Measurements from ENCODE around the gene GNAQ. TPM values are rescaled to one million over a fixed set of nuclear protein-coding genes. Genes with fewer than 3 reads are reported as not detected.
A peak's percentile ranks its signal among the peaks of the same experiment; 100 is the strongest.

Gene GNAQ
- polyA plus RNA-seq, 2 of the 4 experiments (the other 2 are of a cell fraction) = 17.9 to 60.0 TPM

DNA sequence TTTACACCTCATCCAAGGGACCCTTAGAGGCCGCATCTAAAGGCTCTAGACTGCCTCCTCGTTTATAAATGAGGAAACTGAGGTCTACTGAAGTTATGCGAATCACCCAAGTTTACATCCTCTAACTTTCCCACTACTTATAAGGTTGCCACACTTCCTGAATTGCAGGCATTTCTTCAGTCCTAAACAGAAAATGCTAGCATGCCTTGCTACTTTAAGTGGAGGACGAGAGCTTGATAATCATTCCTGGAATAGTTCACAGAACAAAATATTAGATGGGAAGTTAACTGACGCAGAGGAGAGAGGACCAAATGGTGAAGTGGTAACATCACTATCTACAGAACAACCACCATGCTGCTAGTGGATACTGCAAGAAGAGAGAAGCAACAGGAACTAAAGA, 85.8 kb downstream of the GNAQ start:
- DNase-seq (ENCODE audit: low read depth in 1 of 2, low spot score in 1 of 2) (no peak), FAIRE-seq (no peak), ATAC-seq (no peak)
- Histone ChIP-seq H3K4me1 (peaks cover 24% of the 10 kb centered on the region; the same call in 2 of the 3 replicates), H3K4me3 (no peak overlapping the region), H3K27ac (no peak overlapping the region), H3K4me2 (no peak overlapping the region), H3K9me3 (no peaks in the 10 kb centered on the region)
- WGBS (ENCODE audit: missing lambda C conversion rate) = 88% methylated on average over 5 of the region's 5 CpGs
- TF ChIP-seq, protein P1, sequence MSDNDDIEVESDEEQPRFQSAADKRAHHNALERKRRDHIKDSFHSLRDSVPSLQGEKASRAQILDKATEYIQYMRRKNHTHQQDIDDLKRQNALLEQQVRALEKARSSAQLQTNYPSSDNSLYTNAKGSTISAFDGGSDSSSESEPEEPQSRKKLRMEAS (IDR thresholded peaks at IDR 0.05) = no peak
- TF ChIP-seq ZC3H11A (IDR thresholded peaks at IDR 0.05) = no peak
- no peak for TF ChIP-seq JUNB (IDR thresholded peaks at IDR 0.05)
- TF ChIP-seq, protein P2, sequence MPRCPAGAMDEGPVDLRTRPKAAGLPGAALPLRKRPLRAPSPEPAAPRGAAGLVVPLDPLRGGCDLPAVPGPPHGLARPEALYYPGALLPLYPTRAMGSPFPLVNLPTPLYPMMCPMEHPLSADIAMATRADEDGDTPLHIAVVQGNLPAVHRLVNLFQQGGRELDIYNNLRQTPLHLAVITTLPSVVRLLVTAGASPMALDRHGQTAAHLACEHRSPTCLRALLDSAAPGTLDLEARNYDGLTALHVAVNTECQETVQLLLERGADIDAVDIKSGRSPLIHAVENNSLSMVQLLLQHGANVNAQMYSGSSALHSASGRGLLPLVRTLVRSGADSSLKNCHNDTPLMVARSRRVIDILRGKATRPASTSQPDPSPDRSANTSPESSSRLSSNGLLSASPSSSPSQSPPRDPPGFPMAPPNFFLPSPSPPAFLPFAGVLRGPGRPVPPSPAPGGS (IDR thresholded peaks at IDR 0.05) = no peak
- TF ChIP-seq POLR2AphosphoS2 (conservative IDR thresholded peaks at IDR 0.05; ENCODE audit: low read length) = no peak
- no peak for TF ChIP-seq RNF2 (IDR thresholded peaks at IDR 0.05; ENCODE audit: borderline replicate concordance, low read depth)
- TF ChIP-seq SREBF2 (IDR thresholded peaks at IDR 0.05) = no peak
- no peak for TF ChIP-seq NR3C1 (IDR thresholded peaks at IDR 0.05)
- ChIA-PET POLR2A (no interaction called here), CTCF (interaction anchor here (1.1 to 1.5 kb wide), 2 partner anchors 31 to 89 kb away, joined by 3 to 4 read pairs; no protein-coding TSS in a partner anchor)

DNA sequence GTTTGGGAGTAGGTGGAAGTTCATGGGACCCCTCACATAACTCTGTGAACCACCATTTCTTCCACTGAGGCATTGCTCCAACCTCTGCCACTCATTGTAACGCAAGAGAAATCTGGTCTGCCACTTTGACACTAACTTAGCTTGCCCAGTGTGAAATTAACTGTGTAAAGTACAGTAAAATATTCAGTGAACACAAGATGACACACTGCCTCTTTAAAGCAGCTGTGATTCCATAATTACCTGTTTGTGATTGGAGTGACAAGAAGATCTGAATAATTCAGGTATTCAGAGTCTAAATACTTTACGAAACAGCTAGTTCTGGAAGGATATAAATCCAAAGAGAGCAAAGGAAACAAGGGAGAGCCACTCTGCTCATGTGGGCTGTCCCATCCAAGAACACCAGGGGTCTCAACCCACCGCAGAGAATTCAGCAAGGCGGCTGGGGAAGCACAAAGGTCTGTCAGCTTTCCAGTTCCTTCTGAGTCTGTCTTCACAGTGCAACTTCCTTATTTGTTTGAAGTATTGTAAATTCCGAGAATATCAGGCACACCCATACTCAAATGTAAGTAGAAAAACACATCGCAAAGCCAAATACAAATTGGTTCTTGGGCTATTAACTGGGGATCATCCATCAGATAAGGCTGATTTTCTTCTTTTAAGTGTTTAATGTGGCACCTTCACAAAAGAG, 86.9 kb downstream of the GNAQ start:
- Histone ChIP-seq H3K4me1 (peaks cover 24% of the 10 kb centered on the region; the same call in 2 of the 3 replicates), H3K4me2 (peak overlapping the region; percentile 1; the same call in 1 of the 3 replicates), H3K27ac (no peak overlapping the region), H3K4me3 (no peak overlapping the region), H3K9me3 (no peaks in the 10 kb centered on the region)
- ATAC-seq = no peak
- DNase-seq (ENCODE audit: low read depth in 1 of 2, low spot score in 1 of 2) = peak in 1 of 2 experiments; percentile 13
- ChIA-PET CTCF (interaction anchor here (1.1 to 1.5 kb wide), 3 partner anchors 12 to 91 kb away, joined by 3 to 4 read pairs (median 4); no protein-coding TSS in a partner anchor), POLR2A (no interaction called here)
- TF ChIP-seq KDM5A (IDR thresholded peaks at IDR 0.05) (no peak), SREBF2 (IDR thresholded peaks at IDR 0.05) (no peak), FOSB (CRISPR knock-in tag; IDR thresholded peaks at IDR 0.05) (no peak), HEYL (CRISPR knock-in tag; IDR thresholded peaks at IDR 0.05) (no peak), NR3C1 (IDR thresholded peaks at IDR 0.05) (no peak), MYC (IDR thresholded peaks at IDR 0.05; ENCODE audit: borderline replicate concordance, low read length) (no peak), NFE2L2 (conservative IDR thresholded peaks at IDR 0.05; ENCODE audit: low read length) (no peak)
- WGBS (ENCODE audit: missing lambda C conversion rate) = 82% methylated on average over 6 of the region's 6 CpGs
- no peak for FAIRE-seq

DNA sequence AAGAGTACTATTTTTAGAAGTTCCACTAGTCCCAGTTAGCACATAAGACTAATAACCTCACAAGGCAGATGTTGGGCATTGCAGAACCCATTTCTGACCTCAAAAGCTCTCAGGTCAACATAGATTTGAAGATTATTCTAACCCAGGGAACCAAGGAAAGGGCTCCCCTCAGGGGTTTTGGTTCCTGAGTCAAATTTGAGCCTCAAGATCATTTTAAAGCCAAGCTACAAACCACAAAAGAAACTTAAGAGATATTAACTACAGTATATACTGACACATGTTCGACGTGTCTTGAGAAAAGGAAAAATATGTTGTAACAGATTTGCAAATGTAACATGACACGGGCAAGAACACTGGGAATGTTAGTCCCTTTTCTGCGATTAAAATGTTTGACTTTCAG, 88.6 kb downstream of the GNAQ start:
- peaks cover 32% of the 10 kb centered on the region; the same call in 2 of the 3 replicates for H3K4me1 ChIP-seq
- POLR2A ChIA-PET = no interaction called here
- DNase-seq (ENCODE audit: low read depth in 1 of 2, low spot score in 1 of 2) = no peak
- H3K4me3 ChIP-seq = no peak overlapping the region
- FAIRE-seq = no peak
- H3K4me2 ChIP-seq = no peak overlapping the region
- ATAC-seq = no peak
- no peak for TF ChIP-seq FOSL2 (IDR thresholded peaks at IDR 0.05)
- TF ChIP-seq FOSL2 (CRISPR knock-in tag; IDR thresholded peaks at IDR 0.05) = no peak
- TF ChIP-seq MYC (IDR thresholded peaks at IDR 0.05; ENCODE audit: borderline replicate concordance, low read length) = no peak
- no peak for TF ChIP-seq NPAS2 (CRISPR knock-in tag; IDR thresholded peaks at IDR 0.05; ENCODE audit: borderline replicate concordance)
- no peak for TF ChIP-seq PHF8 (IDR thresholded peaks at IDR 0.05; ENCODE audit: borderline replicate concordance, low read depth)
- TF ChIP-seq, protein P3, sequence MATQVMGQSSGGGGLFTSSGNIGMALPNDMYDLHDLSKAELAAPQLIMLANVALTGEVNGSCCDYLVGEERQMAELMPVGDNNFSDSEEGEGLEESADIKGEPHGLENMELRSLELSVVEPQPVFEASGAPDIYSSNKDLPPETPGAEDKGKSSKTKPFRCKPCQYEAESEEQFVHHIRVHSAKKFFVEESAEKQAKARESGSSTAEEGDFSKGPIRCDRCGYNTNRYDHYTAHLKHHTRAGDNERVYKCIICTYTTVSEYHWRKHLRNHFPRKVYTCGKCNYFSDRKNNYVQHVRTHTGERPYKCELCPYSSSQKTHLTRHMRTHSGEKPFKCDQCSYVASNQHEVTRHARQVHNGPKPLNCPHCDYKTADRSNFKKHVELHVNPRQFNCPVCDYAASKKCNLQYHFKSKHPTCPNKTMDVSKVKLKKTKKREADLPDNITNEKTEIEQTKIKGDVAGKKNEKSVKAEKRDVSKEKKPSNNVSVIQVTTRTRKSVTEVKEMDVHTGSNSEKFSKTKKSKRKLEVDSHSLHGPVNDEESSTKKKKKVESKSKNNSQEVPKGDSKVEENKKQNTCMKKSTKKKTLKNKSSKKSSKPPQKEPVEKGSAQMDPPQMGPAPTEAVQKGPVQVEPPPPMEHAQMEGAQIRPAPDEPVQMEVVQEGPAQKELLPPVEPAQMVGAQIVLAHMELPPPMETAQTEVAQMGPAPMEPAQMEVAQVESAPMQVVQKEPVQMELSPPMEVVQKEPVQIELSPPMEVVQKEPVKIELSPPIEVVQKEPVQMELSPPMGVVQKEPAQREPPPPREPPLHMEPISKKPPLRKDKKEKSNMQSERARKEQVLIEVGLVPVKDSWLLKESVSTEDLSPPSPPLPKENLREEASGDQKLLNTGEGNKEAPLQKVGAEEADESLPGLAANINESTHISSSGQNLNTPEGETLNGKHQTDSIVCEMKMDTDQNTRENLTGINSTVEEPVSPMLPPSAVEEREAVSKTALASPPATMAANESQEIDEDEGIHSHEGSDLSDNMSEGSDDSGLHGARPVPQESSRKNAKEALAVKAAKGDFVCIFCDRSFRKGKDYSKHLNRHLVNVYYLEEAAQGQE (IDR thresholded peaks at IDR 0.05) = no peak
- TF ChIP-seq, protein P4, sequence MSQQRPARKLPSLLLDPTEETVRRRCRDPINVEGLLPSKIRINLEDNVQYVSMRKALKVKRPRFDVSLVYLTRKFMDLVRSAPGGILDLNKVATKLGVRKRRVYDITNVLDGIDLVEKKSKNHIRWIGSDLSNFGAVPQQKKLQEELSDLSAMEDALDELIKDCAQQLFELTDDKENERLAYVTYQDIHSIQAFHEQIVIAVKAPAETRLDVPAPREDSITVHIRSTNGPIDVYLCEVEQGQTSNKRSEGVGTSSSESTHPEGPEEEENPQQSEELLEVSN (IDR thresholded peaks at IDR 0.05; ENCODE audit: borderline replicate concordance, low read depth) = no peak
- TF ChIP-seq HEYL (CRISPR knock-in tag; IDR thresholded peaks at IDR 0.05) = no peak
- WGBS (ENCODE audit: missing lambda C conversion rate) = 64% methylated on average over 4 of the region's 4 CpGs
- CTCF ChIA-PET = no interaction called here
- H3K27ac ChIP-seq = no peak overlapping the region
- no peaks in the 10 kb centered on the region for H3K9me3 ChIP-seq
